Measurements from ENCODE around the gene PSMB3.

GRCh38 chr17:38809828-38810227, 57.3 kb downstream of the PSMB3 start:
- no peak for TF ChIP-seq CTCF (optimal IDR thresholded peaks at IDR 0.05 in 1 of 3, IDR thresholded peaks at IDR 0.05 in 1 of 3, conservative IDR thresholded peaks at IDR 0.05 in 1 of 3; ENCODE audit: extremely low read depth in 1 of 3, insufficient read depth in 2 of 3, low read length in 3 of 3)
- no peak for TF ChIP-seq EZH2 (IDR thresholded peaks at IDR 0.05; ENCODE audit: low read length)

Measured in keratinocyte (primary cell).